Measurements from ENCODE around the gene MSL1.

The MSL1 gene, protein sequence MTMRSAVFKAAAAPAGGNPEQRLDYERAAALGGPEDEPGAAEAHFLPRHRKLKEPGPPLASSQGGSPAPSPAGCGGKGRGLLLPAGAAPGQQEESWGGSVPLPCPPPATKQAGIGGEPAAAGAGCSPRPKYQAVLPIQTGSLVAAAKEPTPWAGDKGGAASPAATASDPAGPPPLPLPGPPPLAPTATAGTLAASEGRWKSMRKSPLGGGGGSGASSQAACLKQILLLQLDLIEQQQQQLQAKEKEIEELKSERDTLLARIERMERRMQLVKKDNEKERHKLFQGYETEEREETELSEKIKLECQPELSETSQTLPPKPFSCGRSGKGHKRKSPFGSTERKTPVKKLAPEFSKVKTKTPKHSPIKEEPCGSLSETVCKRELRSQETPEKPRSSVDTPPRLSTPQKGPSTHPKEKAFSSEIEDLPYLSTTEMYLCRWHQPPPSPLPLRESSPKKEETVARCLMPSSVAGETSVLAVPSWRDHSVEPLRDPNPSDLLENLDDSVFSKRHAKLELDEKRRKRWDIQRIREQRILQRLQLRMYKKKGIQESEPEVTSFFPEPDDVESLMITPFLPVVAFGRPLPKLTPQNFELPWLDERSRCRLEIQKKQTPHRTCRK

DNA sequence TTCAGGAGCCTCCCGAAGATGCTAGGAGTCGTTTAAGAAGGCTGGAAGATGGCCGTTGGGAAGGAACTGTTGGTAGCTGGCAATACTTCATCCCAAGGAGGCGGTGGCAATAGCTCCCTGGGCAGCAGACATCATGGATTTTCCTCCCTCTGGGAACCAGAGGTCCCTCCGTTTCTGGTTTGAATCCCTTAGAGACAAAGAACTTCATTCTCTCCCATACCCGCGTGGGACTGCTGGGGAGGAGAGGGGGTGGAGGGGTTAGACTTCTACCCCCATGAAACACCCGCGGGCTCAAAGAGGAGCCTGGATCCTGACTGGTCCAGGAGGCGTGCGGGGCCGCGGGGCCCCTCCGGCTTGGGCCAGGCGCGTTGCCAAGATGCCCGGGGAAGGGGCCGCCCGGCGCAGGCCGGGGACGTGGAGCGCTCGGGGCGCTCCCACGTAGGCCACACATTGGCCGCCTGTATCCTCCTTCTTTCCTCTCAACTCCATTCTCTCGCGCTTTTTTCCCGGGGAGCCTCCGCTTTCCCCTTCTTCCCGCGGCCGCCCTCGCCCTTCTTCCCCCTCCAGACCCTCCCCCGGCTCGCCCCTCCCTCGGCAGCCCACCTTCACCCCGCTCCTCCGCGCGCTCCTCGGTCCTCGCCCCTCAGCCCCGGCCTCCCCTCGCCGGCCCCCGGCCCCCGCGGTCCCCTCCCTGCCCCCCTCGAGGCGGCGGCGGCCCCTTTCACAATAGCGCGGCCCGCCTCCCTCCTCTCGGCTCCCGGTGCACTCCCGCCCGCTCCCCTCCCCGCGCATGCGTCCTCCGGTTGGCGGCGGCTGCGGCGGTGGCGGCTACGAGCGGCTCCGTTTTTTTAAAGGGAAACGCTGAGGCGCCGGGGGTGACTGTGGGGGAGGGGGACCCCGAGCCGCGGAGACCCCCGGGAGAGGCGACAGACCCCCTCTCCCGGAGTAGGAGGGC is at the start of gene MSL1:
MSL1 (plus strand) TSS at position 791 of the 955 bp plus-strand sequence. CDS start 642 bp downstream, outside the sequence.
- in situ Hi-C loops (cut with MboI; ENCODE audit: low sequenced_read_pairs): no loop called here

DNA sequence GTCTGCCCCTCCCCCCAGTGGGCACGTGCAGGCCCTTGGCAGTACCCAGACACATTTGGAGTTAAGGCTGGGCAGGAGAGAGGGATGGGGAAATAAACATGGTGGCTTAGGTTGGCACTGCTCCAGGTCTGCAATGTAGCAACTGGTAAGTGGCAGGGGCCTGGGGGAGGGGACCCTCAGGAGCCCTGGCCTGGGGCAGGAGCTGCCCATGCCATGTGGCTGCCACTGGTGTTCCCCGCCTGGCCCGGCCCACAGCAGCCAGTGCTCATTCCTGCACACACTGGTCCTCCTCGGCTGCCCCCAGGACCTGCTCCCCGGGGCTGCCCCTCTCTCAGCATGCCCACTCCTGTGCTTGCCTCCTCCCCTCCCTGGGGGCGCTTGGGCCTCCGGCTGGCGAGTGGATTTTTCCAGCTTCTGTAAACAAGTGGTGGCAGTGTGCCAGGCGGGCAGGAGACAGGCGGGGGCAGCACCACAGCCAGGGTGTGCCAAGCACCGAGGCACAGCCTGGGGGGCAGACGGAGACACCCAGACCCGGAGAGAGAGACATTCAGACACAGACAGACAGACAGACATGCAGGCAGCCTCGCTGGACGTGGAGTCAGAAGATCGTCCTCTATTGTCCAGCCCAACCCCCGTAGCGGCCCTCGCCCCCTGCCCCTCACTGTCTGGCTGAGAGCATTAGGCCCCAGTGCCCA is 49.6 kb upstream of the MSL1 start:
- in situ Hi-C loops (cut with MboI; ENCODE audit: low sequenced_read_pairs): no loop called here

DNA sequence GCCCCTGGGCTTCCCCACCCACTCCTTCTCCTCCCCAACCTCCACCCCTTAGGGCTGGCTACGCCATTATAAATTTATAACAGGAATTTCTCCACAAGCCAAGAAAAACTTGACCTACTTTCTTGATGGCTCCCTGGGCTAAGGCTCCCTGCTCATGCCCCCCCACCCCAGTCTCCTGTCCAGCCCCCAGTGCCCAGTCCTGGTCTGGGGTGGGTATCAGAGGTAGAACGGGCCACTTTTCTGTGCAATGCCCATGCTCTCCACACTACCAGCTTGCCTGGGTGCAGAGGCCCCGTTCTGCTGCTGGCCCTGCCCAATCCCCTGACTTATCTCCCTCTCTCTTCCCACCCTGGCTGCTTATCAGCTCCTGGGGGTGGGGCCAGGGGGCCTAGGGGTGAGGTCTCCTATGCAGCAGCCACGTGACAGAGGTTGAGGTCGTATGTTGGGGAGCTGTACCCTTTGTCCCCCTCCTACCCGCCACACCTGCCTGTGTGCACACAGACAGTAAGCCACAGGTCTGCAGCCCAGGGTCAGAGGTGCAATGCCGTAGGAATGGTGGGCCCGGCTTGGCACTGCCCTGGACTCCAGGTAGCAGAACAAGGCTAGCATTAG is 48.9 kb upstream of the MSL1 start:
- in situ Hi-C loops (cut with MboI; ENCODE audit: low sequenced_read_pairs): no loop called here

DNA sequence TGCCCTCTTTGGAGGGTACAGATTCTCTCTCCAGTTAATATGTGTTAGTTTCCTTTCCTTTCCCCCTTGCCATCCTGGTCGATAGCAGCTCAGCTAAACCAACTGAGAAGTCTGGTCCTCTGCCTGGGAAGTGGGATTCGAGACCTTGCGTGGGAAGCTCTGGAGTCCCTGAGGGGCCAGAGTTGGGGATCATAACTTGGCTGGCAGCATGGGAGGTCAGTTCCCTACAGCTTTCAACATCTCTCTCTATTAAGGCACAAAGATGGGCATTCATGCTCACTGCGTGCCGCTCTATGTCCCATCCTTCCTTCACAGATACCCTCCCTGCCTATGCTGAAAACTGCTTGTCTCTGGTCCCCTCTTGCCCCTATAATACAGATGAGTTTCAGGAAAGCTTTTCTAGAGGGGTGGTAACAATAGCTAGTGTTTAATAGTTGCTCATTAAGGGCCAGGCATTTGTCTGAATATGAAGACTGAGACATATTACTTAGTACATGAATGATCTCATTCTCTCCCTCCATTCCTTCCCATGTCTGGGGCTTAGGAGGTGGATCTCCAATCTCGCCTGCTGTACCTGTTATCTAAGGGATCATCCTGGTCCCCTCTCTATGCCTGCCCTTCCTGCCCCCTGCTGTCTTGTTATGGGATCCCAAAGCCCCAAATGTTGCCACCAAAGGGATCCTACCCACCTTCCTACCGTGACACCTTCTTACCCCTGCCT is 48.2 kb upstream of the MSL1 start:
- in situ Hi-C loops (cut with MboI; ENCODE audit: low sequenced_read_pairs): no loop called here

DNA sequence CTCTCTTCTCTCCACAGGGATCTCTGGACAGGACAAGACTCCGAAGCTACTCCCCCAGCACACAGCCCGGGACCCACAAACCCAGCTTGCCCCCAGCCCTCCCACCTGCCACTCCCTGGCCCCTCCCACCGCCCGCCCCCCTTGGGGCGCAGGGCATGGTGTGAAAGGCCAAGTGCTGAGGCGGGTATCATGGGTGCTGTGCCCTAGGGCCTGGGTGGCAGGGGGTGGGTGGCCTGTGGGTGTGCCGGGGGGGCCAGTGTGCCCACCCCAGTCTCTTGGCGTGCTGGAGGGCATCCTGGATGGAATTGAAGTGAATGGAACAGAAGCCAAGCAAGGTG is 47.6 kb upstream of the MSL1 start:
- in situ Hi-C loops (cut with MboI; ENCODE audit: low sequenced_read_pairs): no loop called here

DNA sequence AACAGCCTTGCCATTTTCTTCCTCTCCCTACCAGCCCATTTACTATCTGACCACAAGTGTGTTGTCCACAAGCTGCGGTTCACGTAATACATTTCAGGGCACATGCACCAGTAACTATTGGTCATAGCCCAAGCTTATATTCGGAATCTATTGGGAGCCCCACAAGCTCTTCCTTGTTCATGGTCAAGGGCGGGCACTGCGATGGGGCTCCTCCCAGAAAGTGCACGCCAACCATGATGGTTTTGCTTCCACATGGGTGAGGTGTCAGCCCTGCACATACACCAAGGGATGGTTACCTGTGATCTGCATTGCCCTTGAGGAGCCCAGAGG is 46.9 kb upstream of the MSL1 start:
- in situ Hi-C loops (cut with MboI; ENCODE audit: low sequenced_read_pairs): no loop called here

DNA sequence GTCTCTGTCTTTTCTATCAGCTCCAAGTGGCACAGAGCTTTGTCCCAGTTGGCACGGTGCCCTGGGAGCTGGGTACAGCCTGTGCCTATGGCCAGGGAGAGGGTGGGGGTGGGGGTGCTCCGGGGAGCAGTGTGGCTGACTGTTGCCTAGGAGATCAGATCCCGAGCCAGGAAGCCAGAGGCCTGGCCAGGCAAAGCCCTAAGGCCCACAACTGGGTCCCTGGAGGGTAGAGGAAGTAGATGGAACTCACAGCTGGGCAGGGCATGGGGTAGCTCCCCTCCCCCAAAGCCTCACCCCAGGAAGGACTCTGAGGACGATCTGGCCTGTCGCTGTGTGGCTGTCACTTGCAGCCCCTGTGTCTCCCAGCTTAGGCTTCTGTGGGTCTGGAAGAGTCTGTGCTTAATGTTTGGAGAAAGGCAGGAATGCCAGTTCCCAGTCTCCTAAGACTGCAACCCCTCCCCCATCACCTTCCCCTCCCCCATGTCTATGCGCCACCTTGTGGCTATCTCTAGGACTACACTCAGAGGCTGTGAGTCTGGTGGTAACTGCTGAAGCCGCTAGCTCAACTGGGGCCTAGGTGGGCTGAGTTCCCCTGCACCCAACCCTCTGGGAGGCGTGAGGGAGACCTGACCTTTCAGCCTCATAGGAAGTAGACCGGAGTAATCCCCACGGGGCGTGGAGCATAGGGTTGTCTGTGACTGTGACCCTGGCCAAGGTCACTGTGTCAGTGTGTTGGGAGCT is 46.4 kb upstream of the MSL1 start:
- in situ Hi-C loops (cut with MboI; ENCODE audit: low sequenced_read_pairs): no loop called here

DNA sequence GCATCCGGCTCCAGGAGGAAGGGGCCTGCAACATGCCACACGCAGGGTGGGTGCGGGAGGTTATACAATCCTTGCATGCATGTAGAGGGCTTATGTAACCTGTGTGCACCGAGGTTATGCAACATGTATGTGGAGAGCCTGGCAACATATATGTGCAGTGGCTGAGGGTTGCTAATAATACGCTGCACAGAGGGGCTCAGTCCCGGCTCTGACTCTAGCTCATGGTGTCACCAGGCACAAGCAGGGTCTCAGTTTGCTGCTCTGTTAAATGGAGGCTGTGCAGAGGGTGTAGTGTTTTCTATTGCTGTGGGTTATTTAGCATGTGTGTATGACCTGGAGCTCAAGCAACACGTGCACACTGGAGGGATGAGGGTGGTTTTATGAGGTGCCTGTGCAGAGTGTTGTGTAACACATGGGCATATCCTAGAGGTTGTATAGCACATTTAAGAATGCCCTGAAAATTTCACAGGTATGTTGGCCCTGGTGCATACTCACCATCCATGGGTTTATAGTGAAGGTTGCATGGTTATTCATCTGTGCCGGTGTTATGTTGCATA is 45.8 kb upstream of the MSL1 start:
- in situ Hi-C loops (cut with MboI; ENCODE audit: low sequenced_read_pairs): no loop called here

DNA sequence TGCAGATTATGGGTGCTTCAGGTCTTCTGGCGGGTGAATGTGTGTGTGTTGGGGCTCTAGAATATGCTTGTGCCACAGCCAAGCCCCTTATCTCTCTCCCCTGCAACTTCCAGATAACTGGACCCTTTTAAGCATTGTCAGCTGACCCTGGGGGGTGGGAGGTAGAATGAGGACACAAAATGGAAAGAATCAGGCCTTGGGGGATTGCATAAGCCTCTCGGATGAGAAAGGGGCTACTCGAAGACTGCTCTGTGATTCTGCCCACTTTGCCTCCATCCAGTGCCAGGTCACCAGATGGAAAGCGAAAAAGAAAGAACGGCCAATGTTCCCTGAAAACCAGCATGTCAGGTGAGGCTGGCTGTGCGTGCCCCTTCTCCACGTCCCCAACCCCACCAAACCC is 45.2 kb upstream of the MSL1 start:
- in situ Hi-C loops (cut with MboI; ENCODE audit: low sequenced_read_pairs): no loop called here

DNA sequence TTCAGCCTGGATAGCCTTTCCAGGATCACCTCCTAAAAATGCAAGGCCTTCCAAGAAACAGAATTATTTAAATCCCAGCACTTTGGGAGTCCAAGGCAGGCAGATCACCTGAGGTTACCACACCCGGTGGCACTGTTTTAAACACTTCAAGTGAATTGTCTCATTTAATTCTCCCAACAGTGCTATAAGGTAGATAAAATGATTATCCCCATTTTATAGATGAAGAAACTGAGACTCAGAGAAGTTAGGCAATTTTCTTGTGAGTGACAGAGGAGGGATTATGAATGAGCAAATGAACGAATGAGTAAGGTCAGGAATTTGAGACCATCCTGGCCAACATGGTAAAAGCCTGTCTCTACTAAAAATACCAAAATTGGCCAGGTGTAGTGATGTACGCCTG is 42.2 kb upstream of the MSL1 start:
- in situ Hi-C loops (cut with MboI; ENCODE audit: low sequenced_read_pairs): no loop called here

DNA sequence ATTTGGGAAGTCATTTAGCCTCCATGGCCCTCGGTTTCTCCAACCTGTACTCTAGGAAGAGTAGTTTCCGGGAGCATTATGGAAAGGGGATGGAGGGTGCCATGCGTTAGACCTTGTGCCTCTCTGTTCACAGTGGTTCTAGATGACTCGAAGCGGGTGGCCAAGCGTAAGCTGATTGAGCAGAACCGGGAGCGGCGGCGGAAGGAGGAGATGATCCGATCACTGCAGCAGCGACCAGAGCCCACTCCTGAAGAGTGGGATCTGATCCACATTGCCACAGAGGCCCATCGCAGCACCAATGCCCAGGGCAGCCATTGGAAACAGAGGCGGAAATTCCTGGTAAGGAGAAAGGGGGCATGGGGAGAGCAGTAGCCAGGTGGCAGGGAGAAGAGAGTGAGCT is 37.3 kb upstream of the MSL1 start:
- in situ Hi-C loops (cut with MboI; ENCODE audit: low sequenced_read_pairs): no loop called here

DNA sequence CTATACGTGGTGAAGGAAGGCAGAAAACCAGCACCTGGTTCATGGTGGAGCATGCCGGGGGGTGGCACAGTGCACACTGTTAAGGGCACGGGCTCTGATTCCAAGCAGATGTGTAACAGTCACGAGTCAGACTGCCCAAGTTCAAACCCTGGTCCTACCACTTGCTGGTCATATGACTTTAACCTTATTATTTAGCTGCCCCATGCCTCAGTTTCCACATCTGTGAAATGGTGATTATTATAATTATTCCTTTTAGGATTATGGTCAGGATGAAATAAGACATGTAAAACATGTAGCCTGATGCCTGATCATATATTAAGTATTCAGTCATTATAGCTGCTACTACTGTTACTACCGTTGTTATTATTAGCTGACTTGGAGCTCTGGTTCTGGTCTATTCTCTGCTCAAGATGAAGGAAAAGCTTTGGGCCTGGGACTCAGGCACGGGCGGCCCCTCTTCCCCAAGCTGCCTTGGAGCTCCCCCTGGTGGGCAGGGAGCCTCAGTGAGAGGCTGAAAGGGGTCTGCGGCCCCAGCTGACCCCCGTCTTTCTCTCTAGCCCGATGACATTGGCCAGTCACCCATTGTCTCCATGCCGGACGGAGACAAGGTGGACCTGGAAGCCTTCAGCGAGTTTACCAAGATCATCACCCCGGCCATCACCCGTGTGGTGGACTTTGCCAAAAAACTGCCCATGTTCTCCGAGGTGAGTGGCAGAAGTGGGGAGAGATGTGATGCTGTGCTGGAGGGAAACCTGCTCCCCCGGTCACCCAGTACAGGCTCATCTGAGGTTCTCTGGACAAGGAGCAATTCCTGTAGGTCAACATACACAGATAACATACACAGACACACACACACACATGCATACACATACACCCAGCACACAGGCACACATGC is 35.4 kb upstream of the MSL1 start:
- in situ Hi-C loops (cut with MboI; ENCODE audit: low sequenced_read_pairs): no loop called here

DNA sequence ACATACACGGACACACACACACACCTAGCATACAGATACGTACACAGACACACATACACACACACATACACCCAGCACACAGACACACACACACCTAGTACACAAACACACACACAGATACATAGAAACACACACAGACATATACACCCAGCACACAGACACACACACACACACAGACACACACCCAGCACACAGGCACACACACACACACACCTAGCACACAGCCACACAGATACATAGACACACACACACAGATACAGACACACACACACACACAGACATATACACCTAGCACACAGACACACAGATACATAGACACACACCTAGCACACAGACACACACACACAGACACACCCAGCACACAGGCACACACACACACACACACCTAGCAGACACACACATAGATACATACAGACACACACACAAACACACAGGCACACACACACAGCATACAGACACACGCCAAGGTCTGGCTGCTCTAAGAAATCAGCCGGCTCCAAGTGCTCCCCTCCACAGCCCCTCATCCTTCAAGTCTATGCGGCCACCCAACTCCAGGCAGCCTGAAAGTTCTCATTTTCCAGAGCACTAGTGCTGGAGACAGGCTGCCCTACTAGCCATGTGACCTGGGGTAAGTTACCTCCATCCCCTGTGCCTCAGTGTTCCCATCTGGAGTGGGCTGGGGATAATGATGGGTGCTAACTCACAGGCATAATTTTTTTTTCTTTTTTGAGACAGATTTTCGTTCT is 34.5 kb upstream of the MSL1 start:
- in situ Hi-C loops (cut with MboI; ENCODE audit: low sequenced_read_pairs): no loop called here

DNA sequence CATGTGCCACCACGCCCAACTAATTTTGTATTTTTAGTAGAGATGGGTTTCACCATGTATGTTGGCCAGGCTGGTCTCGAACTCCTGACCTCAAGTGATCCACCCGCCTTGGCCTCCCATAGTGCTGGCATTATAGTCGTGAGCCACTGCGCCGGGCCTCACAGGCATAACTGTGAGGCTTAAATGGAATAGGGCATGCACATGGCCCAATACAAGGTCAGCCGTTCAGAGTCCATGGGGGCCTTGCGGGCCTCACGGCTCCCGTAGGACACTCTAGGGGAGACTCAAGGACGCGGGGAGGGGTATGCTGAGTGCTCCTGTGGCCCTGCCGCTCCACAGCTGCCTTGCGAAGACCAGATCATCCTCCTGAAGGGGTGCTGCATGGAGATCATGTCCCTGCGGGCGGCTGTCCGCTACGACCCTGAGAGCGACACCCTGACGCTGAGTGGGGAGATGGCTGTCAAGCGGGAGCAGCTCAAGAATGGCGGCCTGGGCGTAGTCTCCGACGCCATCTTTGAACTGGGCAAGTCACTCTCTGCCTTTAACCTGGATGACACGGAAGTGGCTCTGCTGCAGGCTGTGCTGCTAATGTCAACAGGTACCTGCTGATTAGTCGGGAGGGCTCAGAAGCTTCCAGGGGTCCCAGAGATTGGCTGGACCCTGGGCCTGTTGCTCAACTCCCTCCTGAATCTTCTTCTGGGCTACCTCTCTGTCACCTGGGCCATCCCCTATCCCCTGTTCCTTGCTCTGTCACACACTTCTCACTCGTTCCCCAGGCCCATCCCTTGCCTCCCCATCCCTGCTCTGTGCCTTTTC is 33.7 kb upstream of the MSL1 start:
- in situ Hi-C loops (cut with MboI; ENCODE audit: low sequenced_read_pairs): no loop called here

DNA sequence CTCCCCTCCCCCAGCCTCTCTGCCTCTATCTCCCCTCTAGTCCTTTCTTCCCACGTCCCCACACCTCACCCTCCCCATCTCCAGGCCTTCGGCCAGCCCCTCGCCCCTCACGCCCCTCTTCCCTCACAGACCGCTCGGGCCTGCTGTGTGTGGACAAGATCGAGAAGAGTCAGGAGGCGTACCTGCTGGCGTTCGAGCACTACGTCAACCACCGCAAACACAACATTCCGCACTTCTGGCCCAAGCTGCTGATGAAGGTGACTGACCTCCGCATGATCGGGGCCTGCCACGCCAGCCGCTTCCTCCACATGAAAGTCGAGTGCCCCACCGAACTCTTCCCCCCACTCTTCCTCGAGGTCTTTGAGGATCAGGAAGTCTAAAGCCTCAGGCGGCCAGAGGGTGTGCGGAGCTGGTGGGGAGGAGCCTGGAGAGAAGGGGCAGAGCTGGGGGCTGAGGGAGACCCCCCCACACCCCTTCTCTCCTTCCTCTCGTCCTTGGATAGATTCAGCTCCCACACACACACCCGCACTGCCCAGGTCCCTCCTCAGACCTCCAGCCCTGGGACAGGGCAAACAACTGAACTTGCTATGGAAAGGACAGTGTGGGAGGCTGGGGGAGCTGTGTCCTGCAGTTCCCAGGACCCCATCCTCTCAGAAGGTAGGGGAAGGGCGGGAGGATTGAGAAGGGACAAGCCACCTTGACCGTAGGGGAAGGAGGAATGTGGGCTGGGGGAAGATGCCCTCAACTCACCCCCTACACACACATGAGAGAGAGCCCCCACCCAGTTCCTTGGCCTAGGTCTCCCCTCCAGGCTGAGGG is 32.5 kb upstream of the MSL1 start:
- in situ Hi-C loops (cut with MboI; ENCODE audit: low sequenced_read_pairs): no loop called here
